Peyer's patch (tissue), 4 donors: ENCODE data around the gene EXOC1. TPM values are rescaled to one million over a fixed set of nuclear protein-coding genes. Genes with fewer than 3 reads are reported as not detected.

ENCODE experiments used
- DNase-seq, 3 donors: peaks; one replicate each; pipeline ENCODE4 v3.0.0-alpha.2; 2017 to 2019
- H3K27ac ChIP-seq, 4 donors: fragments of 200-600 bp; sonication (generic); one replicate each; pipeline ENCODE4 v1.5.1; 2016 to 2019
- H3K27me3 ChIP-seq, 2 donors: fragments of 200-600 bp; sonication (generic); one replicate each; pipeline ENCODE4 v1.5.1; 2019
- H3K36me3 ChIP-seq, 3 donors: fragments of 200-600 bp; sonication (generic); one replicate each; pipeline ENCODE4 v1.5.1; 2016 to 2019
- H3K4me1 ChIP-seq, 4 donors: fragments of 200-600 bp; sonication (generic); one replicate each; pipeline ENCODE4 v1.5.1; 2016 to 2019
- H3K4me3 ChIP-seq, 4 donors: fragments of 200-600 bp; sonication (generic); 1 replicate in 3 of 4; 2 replicates in 1 of 4; pipeline ENCODE4 v1.5.1; 2016 to 2019; ENCODE audit warnings: mild to moderate bottlenecking in 1 of 4
- H3K9me3 ChIP-seq, 4 donors: fragments of 200-600 bp; sonication (generic); one replicate each; pipeline ENCODE4 v1.5.1; 2016 to 2019; ENCODE audit warnings: mild to moderate bottlenecking in 1 of 4
- POLR2A ChIP-seq, 2 donors: fragments of 450-650 bp; IDR thresholded peaks; one replicate each; pipeline ENCODE4 v1.5.1; 2017; ENCODE audit warnings: antibody characterized with exemption in 2 of 2, mild to moderate bottlenecking in 2 of 2, moderate library complexity in 2 of 2
- small RNA-seq, 2 donors: library from RNA; depleted of rRNA; stranded (forward); fragments of <200 nt; gene quantifications; one replicate each; pipeline ENCODE3, GENCODE V24; 2016
- total RNA-seq, 4 donors: library from RNA; depleted of rRNA; stranded (reverse); fragments of >200 nt; gene quantifications; one replicate each; pipeline ENCODE4 v1.1.0, GENCODE V29; 2016
- TF ChIP-seq, protein P1 (sequence below), 6 experiments: fragments of 450-650 bp in 4 of 6; fragments of 200-600 bp in 2 of 6; sonication (generic) in 1 of 6; IDR thresholded peaks; one replicate each; pipeline ENCODE4 v1.5.1; 2017 to 2019; ENCODE audit warnings: antibody characterized with exemption in 6 of 6, mild to moderate bottlenecking in 3 of 6, moderate library complexity in 1 of 6

Gene EXOC1
- total RNA-seq, 4 donors from 2014 or later: 33.9 to 57.8 (median 44.7) TPM

DNA sequence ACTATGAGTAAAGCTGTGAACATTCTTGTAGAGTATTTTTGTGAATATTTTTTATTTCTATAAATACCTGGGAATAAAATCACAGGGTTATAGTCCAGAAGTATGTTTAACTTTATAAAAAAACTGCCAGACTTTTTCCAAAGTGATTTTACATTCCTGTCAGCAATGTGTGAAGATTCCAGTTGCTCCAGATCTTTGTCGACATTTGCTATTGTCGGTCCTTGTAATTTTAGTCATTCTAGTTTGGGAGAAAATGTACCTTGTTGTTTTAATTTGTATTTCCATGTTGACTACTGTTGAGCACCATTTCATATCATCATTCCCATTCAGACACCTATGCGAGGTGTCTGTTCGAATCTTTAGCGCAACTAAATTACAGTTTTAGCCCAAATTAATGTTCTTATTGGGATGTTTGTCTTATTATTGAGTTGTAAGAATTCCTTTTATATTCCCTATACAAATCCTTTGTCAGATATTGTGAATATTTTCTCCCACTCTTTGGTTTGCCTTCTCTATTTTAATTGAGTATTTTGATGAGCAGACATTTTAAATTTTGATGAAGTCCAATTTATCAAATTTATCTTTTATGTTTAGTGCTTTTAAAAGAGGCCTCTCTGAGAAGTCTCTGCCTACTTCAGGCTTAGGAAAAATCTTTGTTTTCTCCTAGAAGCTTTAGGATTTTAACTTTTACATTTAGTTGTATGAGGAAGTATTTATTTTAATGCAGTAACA, 97.9 kb downstream of the EXOC1 start:
- no peak for DNase-seq
- TF ChIP-seq POLR2A (IDR thresholded peaks at IDR 0.05): no peak
- TF ChIP-seq, protein P1, sequence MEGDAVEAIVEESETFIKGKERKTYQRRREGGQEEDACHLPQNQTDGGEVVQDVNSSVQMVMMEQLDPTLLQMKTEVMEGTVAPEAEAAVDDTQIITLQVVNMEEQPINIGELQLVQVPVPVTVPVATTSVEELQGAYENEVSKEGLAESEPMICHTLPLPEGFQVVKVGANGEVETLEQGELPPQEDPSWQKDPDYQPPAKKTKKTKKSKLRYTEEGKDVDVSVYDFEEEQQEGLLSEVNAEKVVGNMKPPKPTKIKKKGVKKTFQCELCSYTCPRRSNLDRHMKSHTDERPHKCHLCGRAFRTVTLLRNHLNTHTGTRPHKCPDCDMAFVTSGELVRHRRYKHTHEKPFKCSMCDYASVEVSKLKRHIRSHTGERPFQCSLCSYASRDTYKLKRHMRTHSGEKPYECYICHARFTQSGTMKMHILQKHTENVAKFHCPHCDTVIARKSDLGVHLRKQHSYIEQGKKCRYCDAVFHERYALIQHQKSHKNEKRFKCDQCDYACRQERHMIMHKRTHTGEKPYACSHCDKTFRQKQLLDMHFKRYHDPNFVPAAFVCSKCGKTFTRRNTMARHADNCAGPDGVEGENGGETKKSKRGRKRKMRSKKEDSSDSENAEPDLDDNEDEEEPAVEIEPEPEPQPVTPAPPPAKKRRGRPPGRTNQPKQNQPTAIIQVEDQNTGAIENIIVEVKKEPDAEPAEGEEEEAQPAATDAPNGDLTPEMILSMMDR (IDR thresholded peaks at IDR 0.05): no peak
- Histone ChIP-seq H3K36me3 (peaks cover 0 to 31% (median 0%) of the 10 kb centered on the region in 3 donors), H3K9me3 (no peaks in the 10 kb centered on the region), H3K4me1 (peaks cover 0 to 18% (median 2%) of the 10 kb centered on the region in 4 donors), H3K27me3 (no peaks in the 10 kb centered on the region), H3K27ac (no peak overlapping the region), H3K4me3 (no peak overlapping the region)

Small RNAs within 50 kb of the gene (small RNA-seq; reads per million reads assigned to genes)
- gene RNU6-652P: 0 reads per million in 2 donors

Other genes with a start within 250 kb of the EXOC1 start
- not detected for gene NMU, start 217.3 kb upstream of the EXOC1 start, total RNA-seq
- not detected for gene EXOC1L, start 33.9 kb upstream of the EXOC1 start, total RNA-seq
- 10 to 100 TPM in 2 of 4 donors, 1 to 10 TPM in 2; 6.3 to 28.1 (median 9.3) TPM for gene CEP135, start 95.3 kb downstream of the EXOC1 start, total RNA-seq